Breast epithelium (tissue), 4 donors: ENCODE measurements around the gene PRH1. TPM values are rescaled to one million over a fixed set of nuclear protein-coding genes. Genes with fewer than 3 reads are reported as not detected.

Source experiments
- DNase-seq, 2 donors: peaks; one replicate each; pipeline ENCODE4 v3.0.0-alpha.2; 2019; ENCODE audit warnings: low spot score in 2 of 2
- H3K27ac ChIP-seq, 2 donors: fragments of 200-600 bp; sonication (generic) in 1 of 2; one replicate each; pipeline ENCODE4 v1.5.1; 2016 to 2019; ENCODE audit warnings: mild to moderate bottlenecking in 1 of 2
- H3K27me3 ChIP-seq, 2 donors: fragments of 200-600 bp; sonication (generic) in 1 of 2; one replicate each; pipeline versions ENCODE4 v1.5.1 to v1.6.0; 2017 to 2019; ENCODE audit warnings: control low read depth in 1 of 2, mild to moderate bottlenecking in 1 of 2
- H3K36me3 ChIP-seq: fragments of 200-600 bp; one replicate; pipeline ENCODE4 v1.5.1; 2019
- H3K4me1 ChIP-seq, 2 donors: fragments of 200-600 bp; sonication (generic); one replicate each; pipeline ENCODE4 v1.5.1; 2016 to 2019; ENCODE audit warnings: control low read depth in 1 of 2
- H3K4me3 ChIP-seq, 3 donors: fragments of 200-600 bp; sonication (generic); 1 replicate in 2 of 3; 2 replicates in 1 of 3; pipeline ENCODE4 v1.5.1; 2016 to 2019; ENCODE audit warnings: mild to moderate bottlenecking in 3 of 3, moderate library complexity in 2 of 3
- H3K9me3 ChIP-seq, 2 donors: fragments of 200-600 bp; sonication (generic) in 1 of 2; one replicate each; pipeline ENCODE4 v1.5.1; 2016 to 2019; ENCODE audit warnings: control low read depth in 1 of 2
- POLR2A ChIP-seq: fragments of 450-650 bp; IDR thresholded peaks from one replicate; pipeline ENCODE4 v1.6.1; 2016; ENCODE audit warnings: antibody characterized with exemption, mild to moderate bottlenecking, moderate library complexity
- POLR2AphosphoS5 ChIP-seq, 3 donors: sonication (generic); formaldehyde crosslinking; IDR thresholded peaks; one replicate each; pipeline ENCODE4 v1.6.1; 2017; ENCODE audit warnings: antibody characterized with exemption in 3 of 3
- intact Hi-C: fragments of 100-400 bp; cut with DNase I; formaldehyde crosslinking; loops from one replicate; pipeline ENCODE4 v1.15.1; 2023; ENCODE audit warnings: low total_unique reads
- total RNA-seq, 3 donors: library from RNA; depleted of rRNA; stranded (reverse); fragments of >200 nt; gene quantifications; one replicate each; pipeline ENCODE4 v1.1.0, GENCODE V29; 2016
- TF ChIP-seq, protein P1 (sequence below), 3 donors: fragments of 450-650 bp; IDR thresholded peaks; one replicate each; pipeline ENCODE4 v1.5.1; 2016 to 2017; ENCODE audit warnings: antibody characterized with exemption in 3 of 3, mild to moderate bottlenecking in 3 of 3, moderate library complexity in 3 of 3

The PRH1 gene
- total RNA-seq, 3 donors from 2014 or later = 30.9 to 72.6 (median 39.0) TPM

DNA sequence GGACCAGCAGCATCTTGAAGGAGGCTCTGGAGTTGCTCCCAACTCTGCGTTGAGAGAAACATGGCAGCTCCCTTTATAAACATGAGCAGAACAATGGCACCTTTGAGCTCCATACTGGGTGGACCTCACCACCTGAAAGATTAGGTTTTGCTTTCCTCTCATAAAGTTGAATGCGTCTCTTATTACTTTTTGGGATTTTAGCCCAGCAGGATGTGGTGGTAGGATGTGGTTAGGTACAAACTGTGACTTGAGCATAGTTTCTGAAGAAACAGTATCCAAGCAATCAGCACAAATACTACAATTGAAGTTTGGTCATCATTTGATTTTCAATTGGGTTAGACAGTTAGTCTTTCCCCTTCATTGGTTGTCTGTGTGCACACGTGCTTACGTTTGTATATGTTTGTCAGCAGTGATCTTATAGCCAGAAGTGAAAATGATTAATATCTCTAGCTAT, 34.6 kb downstream of the PRH1 start, which contains the start of gene PRR4:
Gene PRR4 (minus strand): TSS at position 51 of the 454 bp plus-strand sequence. CDS start 38 bp downstream, at position 13.
- no peak for DNase-seq
- intact Hi-C loops = no loop called here
- Histone ChIP-seq H3K27me3 (no peaks in the 10 kb centered on the region), H3K4me3 (no peak within 1 kb of the TSS), H3K27ac (peak within 1 kb of the TSS; percentile 46 to 49), H3K9me3 (no peaks in the 10 kb centered on the region), H3K36me3 (no peaks in the 10 kb centered on the region), H3K4me1 (no peaks in the 10 kb centered on the region)
- TF ChIP-seq POLR2AphosphoS5 (IDR thresholded peaks at IDR 0.05) (no peak), POLR2A (no peak)
- TF ChIP-seq, protein P1, sequence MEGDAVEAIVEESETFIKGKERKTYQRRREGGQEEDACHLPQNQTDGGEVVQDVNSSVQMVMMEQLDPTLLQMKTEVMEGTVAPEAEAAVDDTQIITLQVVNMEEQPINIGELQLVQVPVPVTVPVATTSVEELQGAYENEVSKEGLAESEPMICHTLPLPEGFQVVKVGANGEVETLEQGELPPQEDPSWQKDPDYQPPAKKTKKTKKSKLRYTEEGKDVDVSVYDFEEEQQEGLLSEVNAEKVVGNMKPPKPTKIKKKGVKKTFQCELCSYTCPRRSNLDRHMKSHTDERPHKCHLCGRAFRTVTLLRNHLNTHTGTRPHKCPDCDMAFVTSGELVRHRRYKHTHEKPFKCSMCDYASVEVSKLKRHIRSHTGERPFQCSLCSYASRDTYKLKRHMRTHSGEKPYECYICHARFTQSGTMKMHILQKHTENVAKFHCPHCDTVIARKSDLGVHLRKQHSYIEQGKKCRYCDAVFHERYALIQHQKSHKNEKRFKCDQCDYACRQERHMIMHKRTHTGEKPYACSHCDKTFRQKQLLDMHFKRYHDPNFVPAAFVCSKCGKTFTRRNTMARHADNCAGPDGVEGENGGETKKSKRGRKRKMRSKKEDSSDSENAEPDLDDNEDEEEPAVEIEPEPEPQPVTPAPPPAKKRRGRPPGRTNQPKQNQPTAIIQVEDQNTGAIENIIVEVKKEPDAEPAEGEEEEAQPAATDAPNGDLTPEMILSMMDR (IDR thresholded peaks at IDR 0.05) = no peak

DNA sequence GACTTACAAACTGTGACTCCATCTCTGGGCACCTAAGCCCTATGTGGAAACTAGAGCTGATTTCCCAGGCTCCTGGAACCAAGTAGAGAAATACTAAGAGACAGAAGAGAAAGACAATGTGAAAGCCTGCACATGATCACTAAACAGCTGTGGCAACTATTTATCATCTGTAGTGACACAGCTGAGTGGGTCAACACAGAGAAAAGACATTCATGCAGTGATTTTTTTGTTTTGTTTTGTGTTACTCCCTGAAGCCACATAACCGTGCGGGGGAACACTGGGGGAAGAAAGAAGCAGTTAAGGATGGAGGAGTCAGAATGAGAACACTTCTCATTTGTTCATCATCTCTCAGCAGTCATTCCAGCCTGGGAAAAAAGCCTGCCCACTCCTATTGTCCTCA, 36.3 kb downstream of the PRH1 start:
- H3K4me1 ChIP-seq = no peaks in the 10 kb centered on the region
- H3K27me3 ChIP-seq = no peaks in the 10 kb centered on the region
- H3K36me3 ChIP-seq = no peaks in the 10 kb centered on the region
- no peaks in the 10 kb centered on the region for H3K9me3 ChIP-seq
- TF ChIP-seq POLR2AphosphoS5 (IDR thresholded peaks at IDR 0.05) = no peak
- no peak for TF ChIP-seq POLR2A
- TF ChIP-seq, protein P1 (IDR thresholded peaks at IDR 0.05) = no peak
- H3K4me3 ChIP-seq = no peak overlapping the region
- no peak overlapping the region for H3K27ac ChIP-seq
- intact Hi-C loops = no loop called here
- DNase-seq = no peak

DNA sequence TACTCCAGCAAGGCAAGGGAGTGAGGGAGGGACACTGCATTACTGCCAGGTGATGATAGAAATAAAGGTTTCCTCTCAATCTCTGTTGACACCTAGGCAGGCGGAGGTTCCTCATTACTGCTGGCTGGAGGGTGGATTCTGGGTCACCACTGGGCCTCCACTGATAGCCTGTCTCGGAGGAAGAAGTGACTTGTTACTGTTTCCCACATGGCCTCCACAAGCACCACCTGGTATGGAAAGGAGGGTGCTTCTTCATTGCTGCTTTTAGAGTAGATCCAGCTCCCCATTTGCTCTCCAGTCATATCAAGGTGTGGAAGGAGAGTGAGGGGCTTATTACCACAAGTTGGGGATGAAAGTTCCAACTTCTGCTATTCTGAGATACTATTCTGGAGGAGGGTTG, 41.2 kb downstream of the PRH1 start:
- Histone ChIP-seq H3K4me1 (no peaks in the 10 kb centered on the region), H3K27ac (no peak overlapping the region), H3K9me3 (no peaks in the 10 kb centered on the region), H3K27me3 (no peaks in the 10 kb centered on the region), H3K36me3 (no peaks in the 10 kb centered on the region), H3K4me3 (no peak overlapping the region)
- intact Hi-C loops = no loop called here
- no peak for DNase-seq
- TF ChIP-seq POLR2A (no peak), POLR2AphosphoS5 (IDR thresholded peaks at IDR 0.05) (no peak)
- TF ChIP-seq, protein P1 (IDR thresholded peaks at IDR 0.05) = no peak

DNA sequence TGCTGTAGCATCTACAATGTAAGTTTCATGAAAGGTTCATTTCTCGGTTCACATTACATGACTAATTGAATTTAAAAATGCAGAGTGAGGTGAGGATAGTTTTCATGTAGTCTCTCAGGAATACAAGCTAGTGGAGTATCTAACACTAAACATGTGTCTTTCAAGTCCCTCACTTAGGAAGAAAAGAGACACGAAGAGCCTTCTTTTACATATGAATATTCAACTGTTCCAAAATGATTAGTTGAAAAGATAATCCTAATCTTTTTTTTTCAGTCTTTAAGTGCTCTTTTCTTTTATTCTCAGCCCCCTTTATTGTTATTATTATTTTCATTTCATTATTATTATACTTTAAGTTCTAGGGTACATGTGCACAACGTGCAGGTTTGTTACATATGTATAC, 45.6 kb downstream of the PRH1 start:
- Histone ChIP-seq H3K4me1 (no peaks in the 10 kb centered on the region), H3K36me3 (no peaks in the 10 kb centered on the region), H3K9me3 (no peaks in the 10 kb centered on the region), H3K27me3 (no peaks in the 10 kb centered on the region), H3K27ac (no peak overlapping the region), H3K4me3 (no peak overlapping the region)
- intact Hi-C loops = no loop called here
- no peak for DNase-seq
- TF ChIP-seq POLR2AphosphoS5 (IDR thresholded peaks at IDR 0.05) (no peak), POLR2A (no peak)
- TF ChIP-seq, protein P1 (IDR thresholded peaks at IDR 0.05) = no peak

Other genes starting within 250 kb of the PRH1 start
- 1 to 10 TPM in 2 of 3 donors, under 1 TPM in 1; 0.32 to 4.9 (median 3.5) TPM for gene STYK1, start 210.2 kb downstream of the PRH1 start, total RNA-seq
- gene YBX3, start 160.9 kb downstream of the PRH1 start, total RNA-seq = 100 to 1,000 TPM; 262 to 381 (median 290) TPM
- gene TAS2R7, start 81.6 kb downstream of the PRH1 start, total RNA-seq = not detected
- under 1 TPM in 1 of 3 donors, not detected in 2; 0.48 TPM for gene TAS2R8, start 77.0 kb downstream of the PRH1 start, total RNA-seq
- gene TAS2R9, start 74.1 kb downstream of the PRH1 start, total RNA-seq = not detected
- gene TAS2R10, start 57.9 kb downstream of the PRH1 start, total RNA-seq = 1 to 10 TPM; 1.3 to 1.6 (median 1.3) TPM
- 10 to 100 TPM in 1 of 3 donors, 1 to 10 TPM in 2; 2.4 to 18.0 (median 10.0) TPM for gene PRR4, start 34.8 kb downstream of the PRH1 start, total RNA-seq
- 1 to 10 TPM; 3.5 to 6.9 (median 5.9) TPM for gene TAS2R13, start 25.3 kb upstream of the PRH1 start, total RNA-seq
- gene PRH2, start 45.0 kb upstream of the PRH1 start, total RNA-seq = not detected
- gene TAS2R14, start 55.0 kb upstream of the PRH1 start, total RNA-seq = 1 to 10 TPM; 3.7 to 8.8 (median 7.9) TPM
- gene TAS2R50, start 102.7 kb upstream of the PRH1 start, total RNA-seq = 1 to 10 TPM; 4.0 to 6.2 (median 4.2) TPM
- gene TAS2R20, start 114.0 kb upstream of the PRH1 start, total RNA-seq = 1 to 10 TPM; 4.6 to 7.9 (median 5.6) TPM
- 10 to 100 TPM in 2 of 3 donors, 1 to 10 TPM in 1; 4.2 to 10.5 (median 10.1) TPM for gene TAS2R19, start 138.4 kb upstream of the PRH1 start, total RNA-seq
- gene TAS2R31, start 147.2 kb upstream of the PRH1 start, total RNA-seq = 1 to 10 TPM; 6.1 to 8.2 (median 6.9) TPM
- 1 to 10 TPM; 3.2 to 4.6 (median 3.2) TPM for gene TAS2R46, start 178.0 kb upstream of the PRH1 start, total RNA-seq
- gene TAS2R43, start 208.1 kb upstream of the PRH1 start, total RNA-seq = 1 to 10 TPM; 5.2 to 9.2 (median 6.1) TPM